Stimulated activated CD8-positive, alpha-beta memory T cell treated with anti-CD3 and anti-CD28 coated beads, Interleukin-4, amount 100 ng/mL, for 4 hours (primary cell): Measurements from ENCODE around the gene WDR76.
"Not testable (repeated sequence)": the region's sequence is repeated elsewhere in the genome, so short reads cannot be mapped to it uniquely, and the experiment has no call there.

Experiments
- DNase-seq, 2 donors: peaks; one replicate each; pipeline ENCODE4 v3.0.0-alpha.2; 2020; ENCODE audit warnings: low read depth in 2 of 2, low spot score in 1 of 2

The WDR76 gene

GRCh38 chr15:43826508-43827341 lies at the start of gene WDR76:
WDR76 (plus strand) TSS chr15:43827002; CDS start chr15:43827033, 31 bp downstream.
- DNase-seq, result peak; percentile 28 to 50

- DNase-seq, result peak; percentile 68 to 69
These were observed 49.4 kb upstream of the WDR76 start for GRCh38 chr15:43777267-43777914.

GRCh38 chr15:43779016-43779415 lies 47.8 kb upstream of the WDR76 start:
- no peak for DNase-seq

- DNase-seq, result no peak
These were observed 37.4 kb upstream of the WDR76 start for GRCh38 chr15:43789409-43789808.

GRCh38 chr15:43791993-43792760 lies 34.6 kb upstream of the WDR76 start, which contains the start of gene SERF2:
SERF2 (plus strand) TSS chr15:43792320; CDS start chr15:43792377, 57 bp downstream.
- DNase-seq, result peak; percentile 99 to 100

GRCh38 chr15:43792761-43793476 lies 33.9 kb upstream of the WDR76 start:
- no peak for DNase-seq

- DNase-seq, result no peak
These were observed 33.2 kb upstream of the WDR76 start for GRCh38 chr15:43793647-43794046.

- no peak for DNase-seq
These were observed 32.3 kb upstream of the WDR76 start for GRCh38 chr15:43794269-43795037.

- DNase-seq, result no peak
These were observed 31.6 kb upstream of the WDR76 start for GRCh38 chr15:43795197-43795596.

- no peak for DNase-seq
These were observed 30.8 kb upstream of the WDR76 start for GRCh38 chr15:43795997-43796396.

GRCh38 chr15:43796566-43796965 lies 30.2 kb upstream of the WDR76 start:
- DNase-seq, result no peak

GRCh38 chr15:43799209-43799944 lies 27.4 kb upstream of the WDR76 start:
- DNase-seq, result no peak

- DNase-seq, result no peak
These were observed 26.9 kb upstream of the WDR76 start, which contains the start of gene SERINC4 for GRCh38 chr15:43799945-43800285. SERINC4 (minus strand) TSS chr15:43800220; CDS start chr15:43799986, 234 bp downstream.

- peak; percentile 76 to 86 for DNase-seq
These were observed 26.3 kb upstream of the WDR76 start, which contains the start of gene HYPK for GRCh38 chr15:43800286-43801141. HYPK (plus strand) TSS chr15:43800599; CDS start chr15:43800623, 24 bp downstream.

GRCh38 chr15:43802676-43803075 lies 24.1 kb upstream of the WDR76 start:
- DNase-seq, result not testable (repeated sequence)

- no peak for DNase-seq
These were observed 18.3 kb upstream of the WDR76 start for GRCh38 chr15:43808435-43808950.

- DNase-seq, result no peak
These were observed 17.7 kb upstream of the WDR76 start for GRCh38 chr15:43808960-43809678.
